SK-N-SH (cell line): ENCODE data around the gene PRXL2B.

ENCODE experiments used
- CTCF ChIP-seq: fragments of 200-600 bp; sonication (generic); IDR thresholded peaks from 2 replicates; pipeline ENCODE4 v1.6.1; 2017; ENCODE audit warnings: antibody characterized with exemption, mild to moderate bottlenecking, moderate library complexity
- FOXJ3 ChIP-seq: sonication (generic); formaldehyde crosslinking; IDR thresholded peaks from 2 replicates; pipeline ENCODE4 v1.5.1; 2020; ENCODE audit warnings: mild to moderate bottlenecking, missing genetic modification reagents
- RAD21 ChIP-seq: IDR thresholded peaks from 2 replicates; pipeline ENCODE4 v1.6.1; 2012; ENCODE audit warnings: mild to moderate bottlenecking, low read length
- TCF12 ChIP-seq: IDR thresholded peaks from 2 replicates; pipeline ENCODE4 v1.4.0; 2012
- USF2 ChIP-seq: fragments of 150-350 bp; IDR thresholded peaks from 2 replicates; pipeline ENCODE4 v1.6.1; 2017; ENCODE audit warnings: antibody characterized with exemption, low read length, low read depth, borderline replicate concordance
- YY1 ChIP-seq: IDR thresholded peaks from 2 replicates; pipeline ENCODE4 v1.4.0; 2012; ENCODE audit warnings: low read depth, mild to moderate bottlenecking
- ZBTB33 ChIP-seq: IDR thresholded peaks from 2 replicates; pipeline ENCODE4 v1.4.0; 2012; ENCODE audit warnings: low read depth, borderline replicate concordance

GRCh38 chr1:2587860-2588571 lies 1.4 kb downstream of the PRXL2B start:
- TF ChIP-seq CTCF (no peak), RAD21 (no peak), FOXJ3 (CRISPR knock-in tag) (no peak), TCF12 (no peak), YY1 (no peak), USF2 (no peak), ZBTB33 (no peak)
